Fibroblast of the aortic adventitia (primary cell): ENCODE results near the gene ADAMTS14. TPM values are rescaled to one million over a fixed set of nuclear protein-coding genes. Genes with fewer than 3 reads are reported as not detected.

Experiments used
- DNase-seq: peaks from one replicate; pipeline ENCODE4 v3.0.0-alpha.2; 2010; ENCODE audit warnings: low read depth
- H3K4me3 ChIP-seq: 2 replicates; pipeline ENCODE4 v1.5.1; 2011; ENCODE audit warnings: low read depth, mild to moderate bottlenecking, control low read depth, low read length, moderate library complexity
- total RNA-seq: library from RNA; depleted of rRNA; stranded (reverse); fragments of >200 nt; gene quantifications from 2 replicates; pipeline ENCODE4 v1.2.3, GENCODE V29; 2012; ENCODE audit warnings: low replicate concordance
- TF ChIP-seq, protein P1 (sequence below): IDR thresholded peaks from 2 replicates; pipeline ENCODE4 v1.5.1; 2011; ENCODE audit warnings: mild to moderate bottlenecking, low read length, control low read depth, inconsistent platforms; ENCODE audit not compliant: insufficient read depth

Gene ADAMTS14
- total RNA-seq, 1 donor, result 5.3 TPM

DNA sequence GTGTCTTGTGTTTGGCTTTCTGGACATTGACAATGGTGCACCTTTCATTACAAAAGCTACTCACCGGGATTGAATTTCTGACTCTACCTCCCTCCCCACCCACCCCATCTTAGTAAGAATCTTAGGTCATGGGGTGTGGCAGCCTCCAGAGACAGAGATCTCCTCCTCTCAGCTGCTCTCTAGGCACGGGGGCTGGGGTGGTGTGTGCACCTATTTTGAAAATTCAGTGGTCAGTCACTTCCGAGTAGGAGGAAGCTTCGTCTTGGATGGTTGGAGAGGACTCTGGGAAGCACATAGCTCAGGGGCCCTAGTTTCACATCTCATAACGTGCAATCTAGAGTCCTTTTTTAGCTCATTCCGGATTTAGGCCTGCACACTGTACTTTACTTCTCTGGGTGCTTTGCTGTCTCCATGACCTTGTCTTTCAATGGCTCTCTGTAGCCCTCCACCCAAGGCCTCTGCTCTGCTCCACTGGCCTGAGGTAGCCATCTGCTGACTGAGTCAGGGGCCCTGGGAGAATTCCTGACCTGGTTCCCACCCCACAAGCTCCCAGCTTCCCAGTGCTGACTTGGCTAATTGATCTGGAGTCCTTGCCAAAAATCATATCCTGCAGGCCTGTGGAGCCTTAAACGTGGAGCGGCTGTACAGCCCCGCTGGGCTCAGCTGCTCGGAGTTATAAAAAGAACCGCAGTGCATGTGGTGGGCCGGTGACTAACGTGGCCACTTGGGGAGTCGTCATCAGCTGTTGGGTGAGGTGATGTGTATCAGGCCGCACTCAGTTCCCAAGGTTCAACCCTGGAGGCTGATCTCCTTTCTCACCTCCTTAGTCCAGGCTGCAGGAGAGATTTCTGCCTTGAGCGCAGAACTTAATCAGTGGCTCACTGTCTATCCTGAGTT, 19.3 kb upstream of the ADAMTS14 start:
- DNase-seq, result peak; percentile 98
- TF ChIP-seq, protein P1, sequence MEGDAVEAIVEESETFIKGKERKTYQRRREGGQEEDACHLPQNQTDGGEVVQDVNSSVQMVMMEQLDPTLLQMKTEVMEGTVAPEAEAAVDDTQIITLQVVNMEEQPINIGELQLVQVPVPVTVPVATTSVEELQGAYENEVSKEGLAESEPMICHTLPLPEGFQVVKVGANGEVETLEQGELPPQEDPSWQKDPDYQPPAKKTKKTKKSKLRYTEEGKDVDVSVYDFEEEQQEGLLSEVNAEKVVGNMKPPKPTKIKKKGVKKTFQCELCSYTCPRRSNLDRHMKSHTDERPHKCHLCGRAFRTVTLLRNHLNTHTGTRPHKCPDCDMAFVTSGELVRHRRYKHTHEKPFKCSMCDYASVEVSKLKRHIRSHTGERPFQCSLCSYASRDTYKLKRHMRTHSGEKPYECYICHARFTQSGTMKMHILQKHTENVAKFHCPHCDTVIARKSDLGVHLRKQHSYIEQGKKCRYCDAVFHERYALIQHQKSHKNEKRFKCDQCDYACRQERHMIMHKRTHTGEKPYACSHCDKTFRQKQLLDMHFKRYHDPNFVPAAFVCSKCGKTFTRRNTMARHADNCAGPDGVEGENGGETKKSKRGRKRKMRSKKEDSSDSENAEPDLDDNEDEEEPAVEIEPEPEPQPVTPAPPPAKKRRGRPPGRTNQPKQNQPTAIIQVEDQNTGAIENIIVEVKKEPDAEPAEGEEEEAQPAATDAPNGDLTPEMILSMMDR, result peak; percentile 6
- no peak overlapping the region for H3K4me3 ChIP-seq

DNA sequence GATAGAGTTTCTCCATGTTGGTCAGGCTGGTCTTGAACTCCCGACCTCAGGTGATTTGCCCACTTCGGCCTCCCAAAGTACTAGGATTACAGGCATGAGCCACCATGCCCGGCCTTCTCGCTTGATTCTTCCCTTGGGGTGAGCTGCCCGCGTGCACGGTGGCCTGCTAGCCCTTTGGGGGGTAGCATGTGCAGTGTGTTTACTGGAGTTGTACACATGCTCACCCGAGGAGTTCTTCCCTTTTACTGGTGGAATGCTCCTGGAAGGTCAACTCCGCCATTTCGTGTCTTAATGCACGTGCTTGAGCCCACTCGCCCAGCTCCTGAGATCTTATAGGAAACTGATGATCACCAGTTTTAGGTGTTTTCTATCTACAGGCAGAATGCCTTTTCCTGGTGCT, 17.0 kb upstream of the ADAMTS14 start:
- no peak for DNase-seq
- TF ChIP-seq, protein P1, result no peak
- H3K4me3 ChIP-seq, result no peak overlapping the region

DNA sequence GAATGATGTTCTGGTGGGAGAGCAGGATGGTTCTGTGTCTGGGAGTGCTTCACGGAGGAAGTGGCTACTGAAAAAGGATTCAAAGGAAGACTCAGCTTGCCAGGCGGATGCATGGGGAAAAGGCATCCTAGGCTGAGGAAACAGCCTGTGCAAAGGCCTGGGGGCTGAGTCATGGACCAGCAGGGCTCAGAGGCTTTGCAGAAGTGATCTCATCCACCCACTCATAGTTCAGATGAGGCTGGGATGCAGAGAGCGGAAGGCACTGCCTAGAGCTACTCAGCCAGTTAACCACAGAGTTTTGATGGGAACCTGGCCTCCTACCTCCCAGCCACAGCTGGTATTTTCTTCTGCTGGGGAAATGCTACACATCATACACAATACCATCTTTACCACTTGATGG, 15.8 kb upstream of the ADAMTS14 start:
- TF ChIP-seq, protein P1, result no peak
- peak; percentile 96 for DNase-seq
- no peak overlapping the region for H3K4me3 ChIP-seq

DNA sequence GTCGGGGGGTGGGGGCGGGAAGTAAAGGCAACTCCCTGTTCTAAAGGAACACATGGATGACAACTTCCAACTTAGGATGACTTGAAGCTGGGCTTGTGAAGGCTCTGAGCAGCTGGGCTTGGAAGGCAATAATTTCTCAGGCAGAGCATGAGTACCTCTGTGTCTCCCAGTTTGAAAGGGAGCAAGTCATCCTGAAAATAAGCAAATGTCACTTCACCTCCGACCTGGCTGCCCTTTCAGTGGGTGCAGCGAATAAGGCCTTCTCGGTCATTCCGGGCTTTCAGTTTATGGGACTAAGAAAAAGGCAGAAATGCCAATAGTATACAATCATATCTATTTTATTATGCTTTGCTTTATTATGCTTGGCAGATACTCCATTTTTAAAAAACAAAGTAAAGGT, 15.3 kb upstream of the ADAMTS14 start:
- DNase-seq, result peak; percentile 50
- H3K4me3 ChIP-seq, result no peak overlapping the region
- TF ChIP-seq, protein P1, result no peak

DNA sequence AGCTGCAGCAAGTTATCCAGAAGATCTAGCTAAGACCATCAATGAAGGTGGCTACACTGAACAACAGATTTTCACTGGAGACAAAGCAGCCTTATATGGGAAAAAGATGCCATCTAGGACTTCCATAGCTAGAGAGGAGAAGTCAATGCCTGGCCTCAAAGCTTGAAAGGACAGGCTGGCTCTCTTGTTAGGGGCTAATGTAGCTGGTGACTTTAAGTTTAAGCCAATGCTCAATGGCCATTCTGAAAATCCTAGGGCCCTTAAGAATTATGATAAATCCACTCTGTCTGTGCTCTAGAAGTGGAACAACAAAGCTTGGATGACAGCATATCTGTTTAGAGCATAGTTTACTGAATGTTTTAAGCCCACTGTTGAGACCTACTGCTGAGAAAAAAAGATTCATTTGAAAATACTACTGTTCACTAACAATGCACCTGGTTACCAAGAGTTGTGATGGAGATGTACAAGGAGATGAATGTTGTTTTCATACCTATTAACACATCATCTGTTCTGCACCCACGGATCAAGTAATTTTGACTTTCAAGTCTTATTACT, 13.6 kb upstream of the ADAMTS14 start:
- no peak overlapping the region for H3K4me3 ChIP-seq
- no peak for DNase-seq
- TF ChIP-seq, protein P1, result no peak

DNA sequence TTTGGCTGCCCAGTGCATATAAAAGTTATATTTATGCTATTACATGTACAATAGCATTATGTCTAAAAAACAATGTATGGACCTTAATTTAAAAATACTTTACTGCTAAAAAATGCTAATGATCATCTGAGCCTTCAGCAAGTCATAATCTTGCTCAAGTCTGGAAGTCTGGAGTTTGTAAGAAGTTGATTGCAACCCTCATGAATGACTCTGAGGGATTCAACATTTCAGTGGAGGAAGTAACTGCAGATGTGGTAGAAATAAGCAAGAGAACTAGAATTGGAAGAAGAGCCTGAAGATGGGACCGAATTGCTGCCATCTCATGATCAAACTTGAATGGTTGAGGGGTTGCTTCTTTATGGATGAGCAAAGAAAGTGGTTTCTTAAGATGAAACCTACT, 13.0 kb upstream of the ADAMTS14 start:
- TF ChIP-seq, protein P1, result no peak
- DNase-seq, result no peak
- no peak overlapping the region for H3K4me3 ChIP-seq
